ENCODE measurements around the gene MLPH.

DNA sequence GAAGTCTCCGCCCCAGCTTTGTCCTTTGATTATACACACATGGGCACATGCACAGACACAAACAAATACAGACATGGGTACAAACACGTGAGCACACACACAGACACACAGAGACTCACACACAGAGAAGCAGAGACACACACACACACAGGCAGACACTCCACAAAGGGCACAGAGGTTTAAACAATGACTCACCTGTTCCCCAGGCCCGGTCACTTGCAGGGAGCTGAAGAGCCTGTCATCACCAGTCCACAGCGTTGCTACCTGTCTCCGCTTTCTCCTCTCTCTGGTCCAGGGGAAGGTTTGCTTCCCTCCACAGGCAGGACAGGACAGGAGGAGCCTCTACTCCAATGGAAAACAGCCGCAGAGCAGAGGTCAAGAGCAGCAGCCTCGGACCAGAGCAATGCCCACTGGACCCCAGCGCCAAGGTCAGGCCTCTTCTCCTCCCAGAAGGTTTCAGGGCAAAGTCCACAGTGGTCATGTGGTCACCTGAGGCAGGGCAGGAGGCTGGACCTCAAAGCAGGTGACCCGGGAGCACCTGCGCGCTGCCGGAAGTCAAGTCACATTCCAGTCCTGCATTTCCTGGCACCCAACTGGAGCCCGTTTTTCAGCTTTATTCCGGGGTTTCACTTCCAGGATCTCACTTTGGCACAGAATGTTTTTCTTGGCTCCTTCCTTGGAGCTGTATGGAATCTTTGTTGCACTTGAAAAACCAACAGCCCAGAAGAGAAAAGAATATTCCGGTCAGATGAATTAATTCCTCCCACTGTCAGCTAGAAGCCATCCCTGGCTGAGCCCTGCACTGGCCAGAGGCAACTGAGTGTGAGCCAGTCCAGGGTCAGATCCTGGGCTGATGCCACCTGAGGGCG, 103.5 kb downstream of the MLPH start, which contains the start of gene RAB17:
- TF ChIP-seq, protein P1, sequence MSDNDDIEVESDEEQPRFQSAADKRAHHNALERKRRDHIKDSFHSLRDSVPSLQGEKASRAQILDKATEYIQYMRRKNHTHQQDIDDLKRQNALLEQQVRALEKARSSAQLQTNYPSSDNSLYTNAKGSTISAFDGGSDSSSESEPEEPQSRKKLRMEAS (IDR thresholded peaks at IDR 0.05): peak; percentile 78
- TF ChIP-seq RAD21 (IDR thresholded peaks at IDR 0.05) (peak in 1 of 2 donors; percentile 46), RXRA (IDR thresholded peaks at IDR 0.05) (peak; percentile 95), YY1 (IDR thresholded peaks at IDR 0.05) (peak; percentile 73)
- TF ChIP-seq, protein P2, sequence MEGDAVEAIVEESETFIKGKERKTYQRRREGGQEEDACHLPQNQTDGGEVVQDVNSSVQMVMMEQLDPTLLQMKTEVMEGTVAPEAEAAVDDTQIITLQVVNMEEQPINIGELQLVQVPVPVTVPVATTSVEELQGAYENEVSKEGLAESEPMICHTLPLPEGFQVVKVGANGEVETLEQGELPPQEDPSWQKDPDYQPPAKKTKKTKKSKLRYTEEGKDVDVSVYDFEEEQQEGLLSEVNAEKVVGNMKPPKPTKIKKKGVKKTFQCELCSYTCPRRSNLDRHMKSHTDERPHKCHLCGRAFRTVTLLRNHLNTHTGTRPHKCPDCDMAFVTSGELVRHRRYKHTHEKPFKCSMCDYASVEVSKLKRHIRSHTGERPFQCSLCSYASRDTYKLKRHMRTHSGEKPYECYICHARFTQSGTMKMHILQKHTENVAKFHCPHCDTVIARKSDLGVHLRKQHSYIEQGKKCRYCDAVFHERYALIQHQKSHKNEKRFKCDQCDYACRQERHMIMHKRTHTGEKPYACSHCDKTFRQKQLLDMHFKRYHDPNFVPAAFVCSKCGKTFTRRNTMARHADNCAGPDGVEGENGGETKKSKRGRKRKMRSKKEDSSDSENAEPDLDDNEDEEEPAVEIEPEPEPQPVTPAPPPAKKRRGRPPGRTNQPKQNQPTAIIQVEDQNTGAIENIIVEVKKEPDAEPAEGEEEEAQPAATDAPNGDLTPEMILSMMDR (IDR thresholded peaks at IDR 0.05; ENCODE audit: low read depth, low read length, missing input control): no peak
